Measurements from ENCODE around the gene NOSTRIN. TPM values are rescaled to one million over a fixed set of nuclear protein-coding genes. Genes with fewer than 3 reads are reported as not detected.
A peak's percentile ranks its signal among the peaks of the same experiment; 100 is the strongest.

NOSTRIN gene
- total and polyA plus RNA-seq, 9 donors, result 10.0 to 29.8 (median 20.0) TPM

GRCh38 chr2:168884975-168885374 is 82.5 kb downstream of the NOSTRIN start:
- no peak for DNase-seq
- no peak overlapping the region for H3K27ac ChIP-seq
- TF ChIP-seq CTCF (IDR thresholded peaks at IDR 0.05), result no peak
- TF ChIP-seq POLR2A (IDR thresholded peaks at IDR 0.05), result no peak
- no peak for TF ChIP-seq EP300 (IDR thresholded peaks at IDR 0.05)
- 95 to 100% (median 99%) methylated on average over 1 of the region's 1 CpG for WGBS, 3 donors
- H3K27me3 ChIP-seq, result no peaks in the 10 kb centered on the region
- no peaks in the 10 kb centered on the region for H3K36me3 ChIP-seq
- intact Hi-C loops (cut with DNase I), result no loop called here
- no peaks in the 10 kb centered on the region for H3K9me3 ChIP-seq
- no peaks in the 10 kb centered on the region for H3K4me1 ChIP-seq (ENCODE audit: insufficient read depth)
- no peak overlapping the region for H3K4me3 ChIP-seq

GRCh38 chr2:168889635-168890005 is 87.2 kb downstream of the NOSTRIN start:
- TF ChIP-seq POLR2A (IDR thresholded peaks at IDR 0.05) (no peak), CTCF (IDR thresholded peaks at IDR 0.05) (no peak), EP300 (IDR thresholded peaks at IDR 0.05) (no peak)
- H3K4me3 ChIP-seq, result no peak overlapping the region
- 18 to 31% (median 23%) methylated on average over 3 of the region's 3 CpGs for WGBS, 3 donors
- intact Hi-C loops (cut with DNase I), result no loop called here
- no peaks in the 10 kb centered on the region for H3K9me3 ChIP-seq
- H3K4me1 ChIP-seq (ENCODE audit: insufficient read depth), result no peaks in the 10 kb centered on the region
- H3K27me3 ChIP-seq, result no peaks in the 10 kb centered on the region
- no peaks in the 10 kb centered on the region for H3K36me3 ChIP-seq
- no peak overlapping the region for H3K27ac ChIP-seq
- no peak for DNase-seq

- Histone ChIP-seq H3K36me3 (no peaks in the 10 kb centered on the region), H3K9me3 (no peaks in the 10 kb centered on the region), H3K4me3 (peak within 1 kb of the TSS; percentile 49), H3K27ac (no peak within 1 kb of the TSS), H3K4me1 (ENCODE audit: insufficient read depth) (no peaks in the 10 kb centered on the region), H3K27me3 (no peaks in the 10 kb centered on the region)
- WGBS, 3 donors, result 1% methylated on average over 38 of the region's 38 CpGs
- TF ChIP-seq EP300 (IDR thresholded peaks at IDR 0.05), result no peak
- TF ChIP-seq POLR2A (IDR thresholded peaks at IDR 0.05), result no peak
- TF ChIP-seq CTCF (IDR thresholded peaks at IDR 0.05), result peak in 1 of 3 donors; percentile 24
- peak; percentile 85 to 91 (median 88) for DNase-seq
- intact Hi-C loops (cut with DNase I), result no loop called here
Observed at GRCh38 chr2:168890006-168890782, 87.8 kb downstream of the NOSTRIN start, which contains the start of gene SPC25. Gene SPC25, minus strand, starts transcription at chr2:168890430. Its CDS starts 911 bp downstream, at chr2:168889519.

GRCh38 chr2:168892327-168892726 is 89.9 kb downstream of the NOSTRIN start:
- H3K36me3 ChIP-seq, result no peaks in the 10 kb centered on the region
- no peak overlapping the region for H3K4me3 ChIP-seq
- H3K4me1 ChIP-seq (ENCODE audit: insufficient read depth), result no peaks in the 10 kb centered on the region
- no peaks in the 10 kb centered on the region for H3K9me3 ChIP-seq
- H3K27ac ChIP-seq, result no peak overlapping the region
- no peaks in the 10 kb centered on the region for H3K27me3 ChIP-seq
- intact Hi-C loops (cut with DNase I), result no loop called here
- DNase-seq, result no peak
- WGBS, 3 donors, result 60 to 86% (median 83%) methylated on average over 3 of the region's 3 CpGs
- TF ChIP-seq POLR2A (IDR thresholded peaks at IDR 0.05) (no peak), EP300 (IDR thresholded peaks at IDR 0.05) (no peak), CTCF (IDR thresholded peaks at IDR 0.05) (no peak)

All from ovary (tissue), 9 donors.